Cortex of kidney (tissue), 1 donor: ENCODE results near the gene CNIH3.

Source experiments
- DNase-seq: peaks from one replicate; lab custom pipeline; 2025; lab: John Stamatoyannopoulos, UW

Gene CNIH3

DNA sequence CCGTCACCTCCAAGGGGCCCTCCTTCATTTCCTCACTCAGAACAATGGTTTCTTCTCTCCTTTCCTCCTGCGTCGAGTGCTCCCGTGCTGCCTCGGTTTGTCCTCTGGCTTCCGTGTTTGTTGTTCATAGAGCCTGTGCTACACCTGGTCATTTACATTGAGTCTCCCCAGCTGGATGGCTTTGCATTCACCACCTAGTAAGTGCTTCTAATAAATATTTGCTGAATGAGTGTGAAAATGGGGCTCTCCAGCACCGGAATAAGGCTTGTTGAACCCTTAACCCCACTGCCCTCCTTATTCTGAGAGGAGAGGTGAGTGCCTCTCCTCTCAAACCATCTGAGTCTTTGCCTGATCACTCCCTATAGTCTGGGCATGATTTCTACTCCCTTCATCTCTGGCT lies 104.9 kb downstream of the CNIH3 start:
- DNase-seq: no peak

DNA sequence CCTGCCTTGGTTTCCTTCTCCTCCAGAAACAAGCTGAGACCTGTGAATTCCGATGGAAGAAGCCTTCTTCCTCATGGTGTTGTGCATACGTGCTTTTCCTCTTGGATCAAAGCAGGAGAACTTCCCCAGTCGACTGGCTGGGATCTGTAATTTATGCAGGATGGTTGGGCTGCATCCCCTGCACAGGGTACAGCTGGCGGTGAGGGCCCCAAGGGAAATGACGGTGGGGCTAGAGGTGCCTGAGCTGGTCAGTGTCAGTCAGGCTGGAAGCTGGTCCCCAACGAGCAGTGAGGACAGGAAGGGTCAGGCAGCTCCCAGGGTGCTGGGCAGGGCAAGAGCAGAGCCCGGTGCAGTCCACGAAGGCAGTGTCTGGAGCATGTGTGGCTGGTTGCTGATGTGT lies 106.7 kb downstream of the CNIH3 start:
- DNase-seq: no peak

DNA sequence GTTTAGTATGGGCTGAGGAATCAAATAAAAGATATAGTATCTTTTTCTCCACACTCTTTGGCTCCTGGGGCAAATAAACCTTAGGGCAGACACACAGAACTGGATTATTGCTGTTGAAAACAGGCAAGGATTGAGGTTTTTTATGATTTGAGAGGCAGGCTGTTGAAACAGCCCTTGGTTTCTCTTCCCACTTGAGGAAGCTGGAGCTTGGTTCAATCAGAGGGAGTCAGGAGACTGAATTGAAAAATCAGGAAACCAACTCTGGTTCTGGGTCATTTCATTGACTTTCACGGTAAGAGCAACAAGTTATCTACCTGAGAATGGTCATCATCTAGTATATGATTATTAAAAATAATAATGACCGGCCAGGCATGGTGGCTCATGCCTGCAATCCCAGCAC lies 108.4 kb downstream of the CNIH3 start:
- no peak for DNase-seq

DNA sequence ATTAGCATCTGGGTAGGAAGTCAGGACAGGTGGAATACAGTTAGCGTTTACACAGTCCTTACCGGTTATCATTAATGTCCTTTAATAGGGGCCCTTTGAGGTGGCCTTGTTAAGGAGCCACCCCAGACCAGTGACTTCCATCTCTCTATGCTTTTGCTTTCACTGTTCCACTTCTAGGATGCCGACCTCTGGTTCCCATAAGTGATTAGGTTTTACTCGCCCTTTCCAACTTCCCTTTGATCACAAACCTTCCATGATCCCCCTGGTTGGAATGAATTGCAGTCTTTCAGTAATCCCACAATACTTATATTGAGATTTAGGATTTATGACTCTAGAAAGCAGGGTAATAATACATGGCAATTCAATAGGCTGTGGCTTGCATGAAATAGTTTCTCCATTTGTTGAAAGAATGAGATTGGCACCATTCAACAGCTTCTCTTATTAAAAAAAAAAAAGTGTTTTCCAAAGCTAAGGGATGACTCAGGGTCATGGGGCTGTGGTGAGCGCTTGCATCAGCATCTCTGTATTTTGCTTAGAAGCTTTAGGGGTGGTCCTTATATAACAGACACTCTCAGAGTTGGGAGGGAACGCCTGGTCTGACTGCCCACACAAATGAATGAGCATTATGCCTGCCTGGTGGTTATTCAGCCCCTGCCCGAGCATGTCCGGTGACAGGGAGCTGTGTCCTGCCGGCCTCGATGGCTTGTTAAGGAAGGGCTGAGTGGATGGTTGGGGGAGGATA lies 110.5 kb downstream of the CNIH3 start:
- no peak for DNase-seq

DNA sequence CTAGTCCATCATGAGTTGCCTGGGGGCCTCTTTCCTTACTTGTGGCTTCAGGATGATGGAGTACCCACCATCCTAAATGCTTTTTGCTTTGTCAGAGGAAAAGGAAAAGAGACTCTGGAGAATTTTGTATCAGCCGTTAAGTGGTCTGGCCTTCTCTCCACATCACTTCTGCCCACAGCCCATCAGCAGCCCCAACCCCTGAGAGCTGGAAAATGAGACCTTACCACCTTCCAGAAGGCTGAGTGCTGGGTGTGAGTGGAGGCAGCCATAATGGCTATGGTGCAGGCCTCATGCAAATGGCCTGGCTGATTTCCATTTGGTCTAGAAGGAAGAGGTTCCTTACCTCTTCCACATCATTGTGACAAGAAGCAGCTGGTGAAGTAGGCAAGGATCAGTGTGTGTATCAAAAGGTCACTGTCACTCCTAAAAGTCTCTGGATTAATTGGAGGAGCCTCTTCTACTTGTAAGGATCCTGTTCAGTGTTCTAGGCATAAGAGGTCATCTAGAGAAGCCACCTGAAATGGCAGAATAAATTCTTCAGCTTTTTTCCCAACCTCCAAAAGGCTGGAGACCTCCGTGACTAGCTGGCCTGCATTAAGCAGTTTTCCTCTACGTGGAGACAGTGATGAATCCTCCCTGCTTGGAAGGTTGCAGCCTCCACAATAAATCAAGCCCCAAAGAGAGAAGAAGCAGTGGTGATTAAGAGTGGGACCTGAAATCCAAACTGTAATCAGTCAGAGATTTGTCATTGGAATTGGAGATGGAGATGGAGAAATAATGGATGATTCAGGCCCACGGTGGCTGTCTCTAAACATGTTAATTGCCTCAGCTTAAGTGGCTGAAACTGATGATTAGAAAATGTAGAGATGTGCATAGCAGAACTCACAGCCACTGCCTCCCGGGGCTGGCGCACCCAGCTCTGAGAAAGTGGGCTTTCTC lies 111.5 kb downstream of the CNIH3 start:
- DNase-seq: no peak

DNA sequence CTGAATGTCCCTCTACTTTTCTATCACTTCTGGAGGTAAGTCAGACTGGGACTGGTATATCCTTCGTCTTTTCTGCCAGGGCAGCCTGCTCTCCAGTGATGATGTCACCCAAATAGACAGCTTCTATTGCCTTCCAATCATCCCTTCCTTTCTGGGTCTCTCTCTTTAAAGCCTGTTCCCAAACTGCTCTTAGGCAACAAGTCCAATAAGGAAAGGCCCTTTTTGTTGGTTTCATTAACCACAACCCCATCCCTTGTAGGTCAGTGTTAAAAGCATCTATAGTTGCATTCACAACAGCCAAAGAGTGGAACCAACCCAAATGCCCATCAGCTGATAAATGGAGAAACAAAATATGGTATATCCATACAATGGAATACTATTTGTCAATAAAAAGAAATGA lies 114.4 kb downstream of the CNIH3 start:
- DNase-seq: no peak

DNA sequence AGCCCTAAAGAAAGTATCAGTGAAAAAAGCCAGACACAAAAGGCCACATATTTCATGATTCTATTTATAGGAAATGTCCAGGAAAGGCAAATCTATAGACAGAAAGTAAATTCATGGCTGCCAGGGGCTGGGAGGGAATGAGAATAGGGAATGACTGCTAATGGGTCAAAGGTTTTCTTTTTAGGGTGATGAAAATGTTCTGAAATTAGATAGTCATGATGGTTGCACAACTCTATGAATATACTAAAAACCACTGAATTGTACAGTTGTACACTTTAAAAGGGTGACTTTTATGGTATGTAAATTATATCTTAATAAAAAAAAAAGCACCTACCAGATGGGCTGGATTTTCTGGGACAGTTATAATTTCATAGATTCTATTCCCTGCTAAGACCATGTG lies 114.8 kb downstream of the CNIH3 start:
- no peak for DNase-seq

DNA sequence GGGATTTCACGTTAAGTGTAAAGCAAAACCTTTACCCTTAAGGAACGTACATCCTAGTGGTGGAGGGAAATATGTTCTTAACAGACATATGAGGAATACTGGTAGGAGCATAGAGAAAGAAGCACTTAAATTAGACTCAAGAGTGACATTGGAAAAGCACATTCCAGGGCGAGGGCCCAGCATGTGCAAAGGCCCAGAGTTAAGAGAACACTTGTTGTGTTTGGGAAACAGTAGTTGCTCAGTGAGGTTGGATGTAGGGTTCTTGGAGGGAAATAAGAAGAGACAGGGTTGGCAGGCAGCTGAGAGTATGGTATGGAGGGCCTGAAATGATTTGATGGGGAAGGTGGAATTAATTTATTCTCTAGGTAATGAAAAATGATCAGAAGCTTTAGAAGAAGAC lies 115.5 kb downstream of the CNIH3 start:
- DNase-seq: no peak

DNA sequence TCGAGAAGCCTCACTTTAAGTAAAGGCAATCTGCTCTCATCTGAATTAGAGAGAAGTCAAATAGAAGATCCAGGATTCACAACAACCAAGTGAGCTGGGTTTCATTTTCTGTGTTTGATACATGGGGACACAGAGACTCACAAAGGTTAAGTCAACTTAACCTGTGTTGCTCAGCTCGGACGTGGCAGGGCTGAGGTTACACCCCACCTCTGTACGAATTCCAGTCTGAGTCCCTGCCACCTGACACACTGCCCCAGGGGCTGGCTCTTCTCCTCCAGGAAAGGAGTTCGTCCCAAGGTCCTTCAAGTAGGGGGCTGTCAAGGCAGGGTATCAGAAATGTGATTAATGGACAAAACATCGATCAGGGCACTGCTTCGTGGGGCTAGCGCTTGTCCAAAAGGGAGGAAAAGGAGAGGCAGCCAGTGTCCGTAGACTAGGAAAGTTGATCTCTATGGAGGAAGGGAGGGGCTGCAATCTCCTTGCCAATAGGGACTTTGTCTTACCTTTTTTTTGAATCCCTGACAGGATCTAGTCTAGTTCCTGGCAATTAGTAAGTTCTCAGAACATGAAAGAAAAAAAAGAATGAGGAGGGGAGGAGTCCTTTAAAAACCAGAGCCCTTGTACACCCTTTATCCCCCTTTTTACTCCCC lies 116.4 kb downstream of the CNIH3 start:
- no peak for DNase-seq

DNA sequence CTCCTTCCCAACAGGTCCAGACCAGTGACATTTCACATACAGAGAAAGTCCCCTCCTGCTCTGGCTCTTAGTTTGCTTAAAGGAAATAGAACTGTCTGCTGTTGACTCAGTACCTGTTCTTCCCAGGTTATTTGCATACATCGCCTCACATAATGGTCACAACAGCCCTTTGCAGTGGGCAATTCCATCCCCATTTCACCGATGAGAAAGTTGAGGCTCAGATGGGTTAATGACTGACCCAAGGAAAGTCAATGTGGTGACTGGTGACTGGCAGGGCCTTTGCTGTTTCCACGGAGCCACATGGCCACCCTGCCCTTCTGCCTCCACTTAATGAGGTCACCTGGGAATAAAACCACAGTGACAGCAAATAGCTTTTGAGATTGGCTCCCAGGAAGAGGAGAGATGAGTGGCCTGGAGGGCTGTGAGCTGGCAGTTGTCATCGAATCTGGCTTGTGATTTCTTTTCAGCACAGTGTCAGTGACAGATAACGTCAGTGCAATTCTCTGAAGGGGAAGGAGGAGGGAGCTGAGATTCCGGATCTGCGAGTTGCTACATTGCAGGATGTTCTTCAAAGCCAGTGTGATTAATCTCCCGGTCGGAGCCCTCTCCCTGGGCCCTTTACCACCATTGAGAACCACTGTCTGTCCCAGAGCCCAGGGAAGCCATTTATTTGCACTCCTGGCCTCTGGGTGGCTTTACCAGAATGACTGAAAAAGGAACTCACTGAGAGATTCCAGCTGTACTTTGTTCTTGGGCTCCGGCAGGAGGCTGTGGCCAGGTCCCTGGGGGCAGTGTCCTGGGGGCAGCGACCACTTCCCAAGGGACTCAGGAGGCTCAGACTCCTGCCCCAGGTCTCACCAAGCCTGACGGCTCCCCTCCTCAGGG lies 117.2 kb downstream of the CNIH3 start:
- no peak for DNase-seq

DNA sequence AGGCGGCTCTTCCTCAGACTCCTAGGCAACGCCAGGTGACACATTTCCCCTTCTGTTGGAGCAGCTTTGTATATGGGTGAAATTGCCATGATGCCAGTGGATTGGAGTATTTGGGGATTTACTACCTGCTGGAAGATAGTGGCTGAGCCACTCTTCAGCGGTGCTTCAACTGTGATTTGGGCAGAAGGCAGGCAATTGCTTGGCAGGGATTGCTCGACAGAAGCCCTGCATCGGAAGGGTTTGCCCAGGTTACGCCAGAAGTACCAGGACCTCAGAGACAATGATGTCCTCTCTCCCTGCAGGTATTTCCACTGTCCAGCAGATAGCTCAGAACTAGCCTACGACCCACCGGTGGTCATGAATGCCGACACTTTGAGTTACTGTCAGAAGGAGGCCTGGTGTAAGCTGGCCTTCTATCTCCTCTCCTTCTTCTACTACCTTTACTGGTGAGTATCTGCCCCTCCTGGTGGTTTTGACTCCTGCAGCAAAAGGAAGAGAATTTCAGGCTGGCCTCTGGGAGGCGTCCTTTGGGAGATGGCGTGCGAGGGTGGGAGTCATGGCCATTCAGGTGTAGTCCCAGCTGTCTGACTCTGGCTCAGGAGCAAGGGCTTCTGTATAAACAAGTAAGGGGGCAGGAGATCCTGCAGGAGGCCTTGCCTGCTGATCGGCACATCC lies 118.3 kb downstream of the CNIH3 start:
- no peak for DNase-seq

DNA sequence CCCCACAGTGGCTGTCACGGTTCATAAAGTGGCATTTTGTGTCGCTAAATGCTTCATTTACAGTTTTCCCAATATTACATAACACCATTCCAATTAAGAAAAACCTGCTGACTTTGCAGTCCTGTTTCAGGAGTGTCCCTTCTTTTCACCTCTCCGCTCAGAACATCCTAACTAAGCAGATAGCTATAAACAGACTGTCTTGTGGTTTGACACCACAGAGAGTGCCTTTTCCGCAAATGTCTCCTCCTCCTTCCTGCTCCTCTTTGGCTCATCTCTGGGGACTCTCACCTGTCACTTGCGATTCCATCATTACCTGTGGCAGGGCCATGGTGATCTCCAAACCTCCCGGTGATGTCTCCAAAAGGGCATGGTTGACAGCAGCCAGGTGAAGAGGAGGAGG lies 119.0 kb downstream of the CNIH3 start:
- DNase-seq: no peak

DNA sequence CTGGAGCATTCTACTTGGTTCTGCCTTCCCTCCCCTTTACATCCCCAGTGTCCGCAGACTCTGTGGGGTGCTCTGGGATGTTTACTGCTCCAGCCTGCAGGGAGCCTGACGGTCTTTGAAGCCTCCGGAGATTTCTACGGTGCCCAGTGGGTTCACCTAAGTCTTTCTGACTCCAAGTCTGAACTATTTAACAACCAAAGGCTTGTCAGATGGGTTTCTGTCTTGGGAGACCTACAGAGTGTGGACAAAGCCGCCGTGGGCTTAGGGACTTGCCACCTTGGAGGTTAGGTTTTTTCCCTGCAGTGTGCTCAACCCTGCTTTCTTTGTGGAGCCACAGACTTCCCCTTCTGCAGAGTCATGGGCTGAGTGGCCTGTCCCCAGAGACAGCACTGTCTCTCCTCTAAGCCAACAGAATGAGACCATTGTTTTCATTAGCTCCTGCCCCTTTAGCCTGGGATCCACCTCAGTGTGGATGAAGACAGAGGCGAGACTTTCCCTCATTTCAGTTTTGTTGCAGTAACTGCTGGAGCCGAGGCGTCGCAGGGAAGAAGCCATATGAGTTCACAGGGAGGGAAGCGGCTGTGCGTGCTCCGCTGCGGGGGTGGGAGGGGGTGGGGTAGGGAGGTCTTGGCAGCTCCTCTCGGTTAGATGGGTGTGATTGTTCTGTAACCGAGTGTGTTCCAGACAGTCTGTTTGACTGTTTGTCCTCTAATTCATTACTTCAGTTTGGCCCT lies 120.7 kb downstream of the CNIH3 start:
- no peak for DNase-seq

DNA sequence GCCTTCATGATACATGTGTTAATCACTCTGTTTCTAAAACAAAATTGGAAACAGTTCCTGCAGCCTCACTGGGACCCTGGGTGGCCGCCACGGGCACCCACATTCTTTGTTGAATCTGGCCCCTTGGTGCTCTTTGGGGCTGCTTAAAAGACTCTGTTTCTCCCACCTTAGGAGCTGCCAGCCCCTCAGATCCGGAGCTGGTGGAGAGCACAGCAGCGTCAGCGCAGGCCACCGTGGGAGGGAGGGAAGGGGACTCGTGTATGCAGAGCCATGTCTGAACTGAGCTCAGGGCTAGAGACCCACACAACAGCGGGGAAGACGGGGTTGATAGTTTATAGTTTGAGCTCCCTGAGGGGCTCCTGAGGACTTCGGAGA lies 121.2 kb downstream of the CNIH3 start:
- no peak for DNase-seq

DNA sequence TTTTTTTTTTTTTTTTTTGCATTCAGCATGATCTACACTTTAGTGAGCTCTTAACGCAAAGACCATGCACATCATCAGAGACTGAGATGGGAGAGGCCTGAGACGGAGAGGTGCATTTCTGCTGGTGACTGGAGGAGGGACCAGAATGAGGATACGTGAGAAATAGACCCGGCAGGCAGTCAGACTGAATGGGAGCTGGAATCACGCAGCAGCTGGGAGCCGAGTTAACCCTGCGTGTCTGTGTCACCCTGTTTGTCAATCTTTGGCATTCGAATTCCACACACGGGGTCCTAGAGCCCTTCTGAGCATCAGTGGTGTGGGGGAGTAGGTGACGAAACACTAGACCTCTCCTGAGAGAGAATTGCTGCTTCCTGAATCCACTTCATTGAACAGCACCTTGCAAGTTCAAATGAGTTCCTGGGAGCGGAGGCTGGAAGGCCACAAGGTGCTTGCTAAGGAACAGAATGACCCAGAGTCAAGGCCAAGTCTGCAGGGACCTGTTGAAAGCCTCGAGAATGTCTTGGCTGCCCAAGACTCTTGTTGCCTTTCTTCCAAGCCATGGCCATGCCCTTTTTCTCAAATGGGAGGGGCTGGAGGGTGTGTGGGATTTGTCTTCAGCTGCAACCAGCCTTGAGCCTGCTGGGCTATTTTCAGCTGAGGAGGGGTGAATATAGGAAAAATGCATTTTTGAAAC lies 123.3 kb downstream of the CNIH3 start:
- DNase-seq: no peak

DNA sequence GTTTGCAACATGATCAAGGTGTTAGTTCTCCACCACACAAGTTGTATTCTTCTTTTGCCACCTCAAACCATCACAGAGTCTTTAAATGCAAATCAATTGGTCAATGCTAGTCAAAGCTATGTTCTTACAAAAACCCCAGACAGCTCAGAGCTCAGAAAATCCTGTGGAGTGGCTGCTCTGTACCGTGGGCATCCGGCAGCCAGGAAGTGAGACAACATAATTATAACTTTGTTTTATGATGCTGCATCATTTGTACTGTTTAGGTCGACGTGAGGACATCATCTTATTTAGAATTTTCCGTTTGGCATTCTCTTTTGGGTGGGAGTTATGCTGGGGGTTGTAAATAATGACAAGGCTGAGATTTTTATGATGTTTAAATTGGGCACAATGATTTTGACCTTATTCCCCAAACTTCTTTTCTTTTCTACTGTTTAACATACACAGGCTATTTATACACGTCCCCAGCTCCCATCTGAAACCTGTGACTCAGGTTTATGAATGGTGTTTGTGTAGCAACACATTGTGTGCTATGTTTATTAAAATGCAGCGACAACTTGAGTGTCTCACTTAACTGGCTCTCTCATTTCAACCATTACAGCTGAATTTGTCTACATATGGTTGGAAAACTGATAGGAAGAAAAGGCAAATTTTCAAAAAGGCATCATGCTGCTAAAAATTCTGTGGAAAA lies 124.0 kb downstream of the CNIH3 start:
- no peak for DNase-seq

DNA sequence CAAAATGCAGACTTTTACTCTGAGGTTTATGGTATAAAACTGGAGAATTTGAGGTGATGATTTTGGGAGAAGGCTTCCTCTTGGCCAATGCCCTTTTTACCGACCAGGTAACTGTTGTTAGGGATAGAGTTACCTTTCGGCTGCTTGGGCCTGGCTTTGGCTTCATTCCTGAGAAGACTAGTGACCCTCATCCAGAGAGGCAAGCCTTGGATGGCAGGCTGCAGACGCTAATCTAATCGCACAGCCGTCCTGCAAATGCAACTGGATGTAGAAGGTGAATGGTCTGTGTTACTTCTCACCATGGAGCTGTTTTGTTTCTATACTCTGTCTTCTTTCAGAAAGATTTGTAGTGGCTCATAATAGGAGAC lies 124.6 kb downstream of the CNIH3 start:
- DNase-seq: no peak

DNA sequence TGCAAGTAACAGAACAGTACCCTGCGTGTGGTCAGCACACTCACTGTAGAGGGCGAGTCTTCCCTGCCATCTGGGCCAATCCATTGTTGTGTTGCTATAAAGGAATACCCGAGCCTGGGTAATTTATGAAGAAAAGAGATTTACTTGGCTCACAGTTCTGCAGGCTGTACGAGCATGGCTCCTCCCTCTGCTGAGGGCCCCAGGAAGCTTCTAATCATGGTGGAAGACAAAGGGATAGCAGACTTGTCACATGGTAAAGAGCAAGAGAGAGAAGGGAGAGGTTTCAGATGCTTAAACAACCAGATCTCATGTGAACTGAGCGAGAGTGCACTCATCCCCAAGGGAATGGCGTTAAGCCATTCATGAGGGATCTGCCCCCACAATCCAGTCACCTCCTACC lies 126.2 kb downstream of the CNIH3 start:
- DNase-seq: no peak

DNA sequence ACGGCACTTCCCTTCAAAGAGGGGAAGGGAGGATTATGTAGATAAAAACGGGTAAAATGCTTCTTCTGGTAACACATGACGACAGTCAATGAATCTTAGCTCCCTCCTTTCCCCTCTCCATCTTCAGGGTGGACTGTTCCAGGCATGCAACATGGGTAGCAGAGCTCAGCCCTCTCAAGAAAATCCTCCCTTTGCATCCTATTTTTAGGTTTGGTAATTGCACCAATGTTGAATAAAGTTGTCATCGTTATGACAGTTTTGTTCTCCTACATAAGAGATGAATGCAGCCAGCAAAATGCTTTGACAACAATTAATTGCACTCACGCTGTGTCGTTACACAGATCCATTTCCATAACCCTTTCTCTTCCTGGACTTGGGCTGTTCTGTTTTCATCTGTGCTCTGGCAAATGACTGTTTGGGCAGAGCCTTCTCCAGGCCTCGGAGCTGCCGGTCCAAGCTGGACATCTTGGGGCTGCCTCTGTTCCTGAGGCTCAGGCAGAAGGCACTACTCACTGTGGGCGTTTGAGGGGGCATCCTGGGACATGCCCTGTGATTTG lies 127.6 kb downstream of the CNIH3 start:
- no peak for DNase-seq
